GM19043 (cell line): ENCODE results near the gene SEPTIN10.
"Not testable (repeated sequence)": the region's sequence is repeated elsewhere in the genome, so short reads cannot be mapped to it uniquely, and the experiment has no call there.

ENCODE experiments used
- ATAC-seq: cut with Tn5 transposase; IDR thresholded peaks from one replicate; pipeline ENCODE4 v1.9.1; 2021; ENCODE audit warnings: low read depth; ENCODE audit not compliant: unreplicated experiment

The SEPTIN10 gene

GRCh38 chr2:109607766-109608165 is 6.0 kb downstream of the SEPTIN10 start:
- ATAC-seq = no peak

- no peak for ATAC-seq
These were observed 9.2 kb downstream of the SEPTIN10 start for GRCh38 chr2:109604597-109604996.

- no peak for ATAC-seq
These were observed 11.1 kb downstream of the SEPTIN10 start for GRCh38 chr2:109602617-109603188.

- ATAC-seq = no peak
These were observed 12.0 kb downstream of the SEPTIN10 start for GRCh38 chr2:109601783-109602182.

DNA sequence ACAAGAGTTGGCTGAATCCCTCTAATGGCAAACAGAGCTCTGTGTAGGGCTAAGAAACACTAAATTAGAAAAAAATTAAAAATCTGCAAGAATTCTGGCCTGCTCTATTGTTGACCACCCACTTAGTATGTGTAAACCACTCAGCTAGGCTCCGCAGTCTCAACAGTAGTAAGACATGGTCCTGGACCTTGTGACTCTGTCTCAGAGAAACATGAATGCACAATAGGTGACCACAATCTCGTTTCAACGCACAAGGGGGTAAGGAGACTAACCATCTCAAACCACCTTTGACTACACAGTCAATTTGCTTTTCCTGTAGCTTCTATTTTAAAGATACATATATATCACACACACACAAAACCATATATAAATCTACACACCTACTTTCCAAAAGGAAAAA is 16.5 kb downstream of the SEPTIN10 start:
- no peak for ATAC-seq

- ATAC-seq = no peak
These were observed 18.1 kb downstream of the SEPTIN10 start for GRCh38 chr2:109595644-109596043.

DNA sequence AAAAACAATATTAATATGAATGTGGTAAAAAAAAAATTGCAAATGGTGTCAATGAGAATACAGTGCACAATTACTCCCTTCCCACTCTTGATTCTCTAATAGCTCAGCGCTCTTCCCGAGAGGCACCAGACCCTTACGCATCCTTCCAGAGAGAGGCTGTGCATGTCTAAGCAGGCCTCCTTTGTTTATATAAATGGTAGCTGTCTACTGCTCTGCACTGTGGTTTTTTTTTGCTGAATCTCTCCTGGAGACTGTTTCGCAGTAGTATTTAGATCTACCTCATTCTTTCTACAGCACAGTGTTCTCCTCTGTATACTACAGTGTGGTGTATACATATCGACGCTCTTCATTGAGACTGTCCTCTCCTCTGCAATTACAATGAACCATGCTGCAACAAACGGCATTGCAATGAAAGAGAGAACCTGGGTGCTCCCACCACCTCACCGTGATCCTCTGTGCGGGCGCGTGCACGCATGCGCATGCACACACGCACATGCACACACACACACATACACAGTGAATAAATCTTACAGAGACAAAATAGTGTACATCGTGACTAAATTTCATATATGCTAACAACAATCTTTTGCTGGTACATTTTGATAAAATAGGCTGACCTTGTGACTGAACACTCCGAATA is 19.4 kb downstream of the SEPTIN10 start:
- ATAC-seq = no peak

DNA sequence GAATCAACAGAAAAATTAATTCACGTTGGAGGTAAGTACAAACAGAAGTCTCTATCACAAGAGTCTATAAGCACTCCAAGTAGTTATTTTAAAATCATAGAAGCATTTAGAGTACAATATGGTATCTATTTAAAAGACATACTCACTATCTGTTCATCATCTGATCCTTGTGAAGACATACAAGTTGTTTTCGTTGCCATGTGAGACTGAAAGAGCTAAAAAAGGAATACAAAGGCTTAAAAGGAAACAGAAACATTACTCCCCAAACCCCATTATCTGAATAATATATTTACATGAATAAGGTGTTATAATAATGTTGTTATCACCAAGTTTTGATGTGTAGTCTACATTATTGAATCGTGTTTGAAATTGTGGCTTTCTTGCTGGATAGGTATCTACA is 20.9 kb downstream of the SEPTIN10 start:
- ATAC-seq = no peak

DNA sequence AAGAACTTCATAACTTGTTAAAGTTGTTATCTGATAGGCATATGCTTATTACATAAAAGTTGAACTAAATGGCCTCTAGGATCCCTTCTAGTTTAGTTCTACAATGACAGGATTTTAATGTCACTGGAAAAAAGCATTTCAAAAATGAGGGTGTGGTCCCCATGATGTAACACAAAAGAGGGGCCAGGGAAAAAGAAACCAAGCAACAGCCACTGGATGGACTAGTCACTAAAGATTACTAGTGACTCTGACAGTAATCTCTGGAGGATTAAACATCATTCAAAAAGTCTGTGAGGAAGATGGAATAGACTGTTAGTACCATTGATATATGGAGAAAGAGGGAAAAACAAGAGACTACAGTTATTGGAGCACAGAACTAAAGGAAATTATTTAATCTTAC is 22.6 kb downstream of the SEPTIN10 start:
- no peak for ATAC-seq

DNA sequence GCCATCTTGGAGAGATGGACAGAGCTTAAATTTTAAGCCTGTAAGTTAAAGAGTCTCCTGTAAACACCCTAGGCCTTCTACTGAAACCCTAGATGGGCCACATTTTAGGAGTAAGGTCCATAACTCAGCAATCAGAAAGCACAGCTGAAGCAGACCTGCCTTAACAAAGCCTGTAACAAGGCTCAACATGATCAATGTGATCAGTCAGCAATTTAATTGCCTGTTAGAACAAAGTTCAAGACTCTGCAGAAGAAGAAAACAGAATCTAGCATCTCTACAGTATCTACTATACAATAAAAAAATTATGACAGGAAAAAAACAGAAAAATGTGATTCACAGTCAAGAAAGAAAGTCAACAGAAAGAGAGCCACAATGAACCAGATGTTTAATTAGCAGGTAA is 27.1 kb downstream of the SEPTIN10 start:
- ATAC-seq = no peak

- no peak for ATAC-seq
These were observed 30.6 kb downstream of the SEPTIN10 start for GRCh38 chr2:109582928-109583895.

DNA sequence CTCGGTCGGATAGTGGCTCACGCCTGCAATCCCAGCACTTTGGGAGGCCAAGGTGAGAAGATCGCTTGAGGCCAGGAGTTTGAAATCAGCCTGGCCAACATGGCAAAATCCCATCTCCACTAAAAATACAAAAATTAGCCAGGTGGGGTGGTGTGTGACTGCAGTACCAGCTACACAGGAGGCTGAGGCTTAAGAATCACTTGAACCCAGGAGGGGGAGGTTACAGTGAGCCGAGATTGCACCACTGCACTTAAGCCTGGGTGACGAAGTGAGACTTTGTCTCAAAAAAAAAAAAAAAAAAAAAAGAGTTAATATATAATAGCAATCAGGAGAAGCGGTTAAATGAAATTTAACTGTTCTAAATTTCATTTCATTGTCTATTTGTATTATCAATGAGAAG is 36.1 kb downstream of the SEPTIN10 start:
- not testable (repeated sequence) for ATAC-seq

- ATAC-seq = no peak
These were observed 38.4 kb downstream of the SEPTIN10 start for GRCh38 chr2:109575373-109575772.

DNA sequence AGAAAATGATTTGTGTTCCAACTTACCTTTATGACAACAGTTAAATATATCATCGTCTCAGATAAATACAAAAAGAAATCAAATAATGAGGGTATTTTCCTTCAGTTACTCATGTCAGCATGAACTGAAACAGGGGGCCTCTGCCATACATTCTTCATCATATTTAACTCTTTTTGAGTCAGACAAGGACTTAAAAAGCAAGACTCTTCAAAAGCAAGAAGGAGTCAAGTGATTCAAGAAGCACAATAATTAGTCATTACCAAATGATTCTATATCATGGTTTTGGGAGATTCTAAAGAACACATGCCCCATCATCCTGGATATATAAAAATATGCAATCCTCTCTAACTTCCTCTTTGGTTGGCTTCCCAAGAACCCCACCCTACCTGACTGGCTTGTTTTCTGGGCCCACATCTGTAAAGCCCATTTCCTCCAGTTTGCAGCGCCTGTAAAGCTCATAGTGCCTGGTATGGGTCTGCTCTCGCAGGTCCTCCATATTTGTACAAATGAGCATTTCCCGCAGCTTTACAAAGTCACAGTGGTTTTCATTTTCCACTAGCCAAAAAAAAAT is 49.7 kb downstream of the SEPTIN10 start:
- no peak for ATAC-seq

DNA sequence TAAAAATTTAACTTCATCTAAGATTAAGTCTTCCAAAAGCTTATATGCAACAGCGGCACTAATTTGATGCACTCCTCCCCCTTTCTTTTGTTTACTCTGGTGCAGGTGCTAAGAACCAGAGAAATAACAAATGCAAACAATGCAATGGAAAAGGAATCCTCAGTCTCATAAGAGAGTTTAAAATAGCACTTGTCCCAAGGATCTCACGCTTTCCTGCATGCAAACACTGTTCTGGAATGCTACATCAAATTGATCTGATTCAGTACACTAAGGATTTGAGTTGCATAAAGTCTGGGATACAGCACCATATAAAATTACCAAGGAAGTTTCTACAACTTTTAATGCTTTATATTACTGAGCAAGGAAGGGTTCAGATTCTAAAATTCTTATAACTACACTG is 50.5 kb downstream of the SEPTIN10 start:
- no peak for ATAC-seq

DNA sequence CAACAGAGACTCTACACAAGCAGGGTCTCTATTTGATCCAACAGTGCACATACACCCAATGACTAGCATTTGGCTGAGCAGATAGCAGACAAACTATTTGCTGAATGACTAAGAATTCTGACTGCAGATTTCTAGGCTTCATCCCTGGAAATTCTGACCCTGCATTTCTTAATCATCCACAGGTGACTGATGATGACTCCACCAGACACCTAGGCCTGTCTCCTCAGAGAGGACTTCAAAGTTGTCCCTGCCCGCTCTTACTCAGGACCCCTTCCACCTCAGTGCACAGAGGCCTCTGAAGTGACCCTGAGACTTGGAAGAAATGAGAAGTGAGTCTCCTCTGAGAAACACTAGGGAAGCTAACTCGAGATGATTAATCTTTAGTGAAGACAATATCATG is 51.3 kb downstream of the SEPTIN10 start:
- ATAC-seq = no peak

DNA sequence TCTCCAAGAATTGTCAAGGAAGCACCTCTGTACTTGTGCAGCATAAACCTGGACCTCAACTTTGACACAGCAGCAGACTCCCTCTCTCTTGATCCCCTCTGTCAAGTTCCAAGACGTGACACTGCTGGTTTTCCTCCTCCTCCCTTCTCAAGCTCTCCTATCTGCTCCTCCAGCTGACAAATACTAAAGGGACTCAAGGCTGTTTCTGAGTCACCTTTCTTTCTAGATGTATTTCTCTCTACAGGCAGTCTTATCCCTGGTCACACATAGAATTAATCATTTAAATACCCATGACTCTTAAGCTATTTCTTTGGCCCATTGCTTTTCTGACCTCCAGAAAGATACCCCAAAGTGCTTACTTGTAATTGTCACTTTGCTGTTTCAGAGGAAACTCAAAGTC is 53.5 kb downstream of the SEPTIN10 start:
- no peak for ATAC-seq

DNA sequence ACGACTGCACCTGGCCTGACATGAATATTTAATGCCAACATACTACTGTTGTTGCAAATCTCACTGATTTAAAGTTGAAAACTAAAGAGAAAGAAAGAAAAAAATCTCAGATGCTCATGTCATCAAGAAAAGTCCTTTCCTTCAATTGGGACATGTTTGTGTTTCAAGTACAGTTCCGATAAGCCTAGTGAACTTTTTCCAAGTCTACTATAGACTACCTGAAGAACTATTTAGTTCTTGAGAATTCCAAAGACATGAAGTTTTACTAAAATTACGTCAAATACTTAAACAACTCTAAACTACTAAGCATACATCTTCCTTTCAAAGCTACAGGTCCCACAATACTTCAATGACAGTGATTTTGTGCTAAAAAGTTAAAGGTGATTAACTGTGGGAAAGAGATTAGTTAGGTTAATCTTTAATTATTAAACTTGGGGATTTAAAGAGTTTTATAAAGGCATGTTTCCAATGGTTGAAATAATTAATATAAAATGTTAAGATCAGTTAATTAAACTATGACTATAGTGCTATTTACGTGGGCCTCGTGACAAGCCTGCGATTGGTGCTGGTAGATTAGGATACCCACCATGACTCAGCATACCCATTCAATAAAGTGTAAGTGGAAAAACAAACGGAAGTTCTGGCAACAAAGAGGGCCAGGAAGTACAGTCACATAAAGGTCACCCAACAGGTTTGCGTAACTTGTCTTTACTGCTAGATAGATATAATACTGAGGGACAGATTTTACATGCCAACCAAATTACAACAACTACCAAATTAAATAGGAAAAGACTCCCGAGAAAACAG is 55.5 kb downstream of the SEPTIN10 start:
- no peak for ATAC-seq

DNA sequence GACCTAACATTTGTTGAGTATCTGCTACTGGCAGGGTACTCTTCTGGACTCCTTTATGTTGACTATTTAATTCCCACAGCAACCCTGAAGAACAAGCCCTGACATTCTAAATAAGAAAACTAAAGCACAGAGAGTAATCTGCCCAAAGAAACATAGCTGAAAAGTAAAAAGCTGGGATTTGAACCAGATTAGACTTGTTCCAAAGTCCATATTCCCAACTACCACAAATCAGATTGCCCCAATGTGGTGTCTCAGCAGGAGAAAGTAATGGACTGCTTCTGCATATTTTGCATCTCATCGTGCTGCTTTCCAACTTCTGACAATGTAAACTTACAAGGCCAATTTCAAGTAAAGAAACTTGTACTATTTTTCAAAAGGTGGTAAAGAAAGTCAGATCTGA is 56.5 kb downstream of the SEPTIN10 start:
- ATAC-seq = no peak

DNA sequence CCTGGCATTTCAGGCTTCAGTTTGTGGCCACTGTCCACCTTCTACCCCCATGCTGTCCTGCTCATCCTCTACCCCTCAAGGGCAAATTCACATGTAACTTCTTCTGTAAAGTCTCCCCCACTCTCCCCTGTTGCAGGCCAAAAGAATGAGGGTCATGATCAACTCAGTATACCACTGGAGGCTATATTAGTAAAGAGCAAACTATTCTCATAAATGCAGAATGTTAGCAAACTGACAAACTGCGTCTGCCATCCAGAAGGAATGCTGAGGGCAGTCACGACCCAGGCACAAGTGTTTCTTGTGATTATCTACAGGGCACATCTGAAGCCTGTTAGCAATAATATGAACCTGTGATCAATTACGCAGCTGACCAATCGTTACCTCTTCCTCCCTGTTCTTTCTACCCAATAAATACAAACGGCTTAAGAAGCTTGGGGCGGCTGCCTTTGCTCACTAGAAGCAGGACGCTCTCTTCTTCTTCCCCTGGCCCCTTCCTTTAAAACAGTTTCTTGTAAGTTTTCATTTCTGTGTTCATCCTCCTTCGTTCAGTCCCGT is 58.3 kb downstream of the SEPTIN10 start:
- ATAC-seq = no peak
